MG63 (cell line): ENCODE measurements around the gene MARK3. TPM values are rescaled to one million over a fixed set of nuclear protein-coding genes. Genes with fewer than 3 reads are reported as not detected.

Experiments
- DNase-seq: peaks from one replicate; pipeline ENCODE4 v3.0.0-alpha.2; 2020
- H3K27me3 ChIP-seq: fragments of 250-450 bp; sonication (Bioruptor Pico); 2 replicates; pipeline ENCODE4 v1.5.1; 2020; ENCODE audit warnings: mild to moderate bottlenecking, moderate library complexity
- H3K36me3 ChIP-seq: fragments of 250-450 bp; sonication (Bioruptor Pico); 2 replicates; pipeline ENCODE4 v1.5.1; 2020; ENCODE audit warnings: mild to moderate bottlenecking, moderate library complexity
- H3K4me3 ChIP-seq: fragments of 250-450 bp; sonication (Bioruptor Pico); 2 replicates; pipeline ENCODE4 v1.5.1; 2020; ENCODE audit warnings: mild to moderate bottlenecking, moderate library complexity
- H3K9me3 ChIP-seq: fragments of 250-450 bp; sonication (Bioruptor Pico); 2 replicates; pipeline ENCODE4 v1.5.1; 2020; ENCODE audit warnings: mild to moderate bottlenecking, moderate library complexity
- total RNA-seq: library from RNA; depleted of rRNA; stranded (reverse); fragments of >200 nt; shearing (Covaris generic); gene quantifications from 2 replicates; pipeline ENCODE4 v1.2.3, GENCODE V29; 2014; ENCODE audit warnings: low replicate concordance

Gene MARK3
- total RNA-seq, 1 experiment from 2014 or later = 31.6 TPM

DNA sequence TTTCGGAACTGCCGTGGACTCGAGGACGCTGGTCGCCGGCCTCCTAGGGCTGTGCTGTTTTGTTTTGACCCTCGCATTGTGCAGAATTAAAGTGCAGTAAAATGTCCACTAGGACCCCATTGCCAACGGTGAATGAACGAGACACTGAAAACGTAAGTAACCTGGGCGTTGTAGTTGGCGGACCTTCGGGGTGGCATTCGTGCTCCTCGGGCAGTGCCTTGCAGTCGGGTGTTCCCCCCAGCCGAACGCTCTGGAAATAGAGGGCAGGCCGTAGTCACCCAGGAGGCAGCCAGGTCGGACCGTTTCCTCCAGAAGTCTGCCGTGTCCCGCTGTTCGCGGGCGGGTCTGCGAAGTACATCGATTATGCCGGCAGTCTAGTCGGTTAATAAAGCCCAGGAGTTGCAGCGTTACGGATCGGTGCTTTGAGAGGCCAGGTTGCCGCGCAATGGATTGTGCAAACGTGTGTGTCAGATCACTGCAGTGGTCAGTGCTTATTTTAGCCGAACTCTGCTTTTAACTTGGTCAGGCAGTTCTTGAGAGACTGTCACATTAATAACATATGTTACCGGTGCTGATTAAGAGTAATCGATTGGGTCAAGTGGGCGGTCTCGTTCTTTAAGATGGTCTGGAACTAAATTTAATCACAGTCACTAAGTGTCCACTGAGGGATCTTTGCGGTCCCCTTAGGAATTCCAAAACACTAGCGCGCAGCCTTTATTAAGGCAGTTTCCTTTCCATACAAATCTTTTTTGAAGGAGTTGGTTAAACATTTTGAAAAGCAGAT, 906 bp downstream of the MARK3 start:
- no peak for DNase-seq
- Histone ChIP-seq H3K4me3 (peak overlapping the region; percentile 85), H3K36me3 (no peaks in the 10 kb centered on the region; the same call in 1 of the 2 replicates), H3K27me3 (no peaks in the 10 kb centered on the region), H3K9me3 (no peaks in the 10 kb centered on the region)

DNA sequence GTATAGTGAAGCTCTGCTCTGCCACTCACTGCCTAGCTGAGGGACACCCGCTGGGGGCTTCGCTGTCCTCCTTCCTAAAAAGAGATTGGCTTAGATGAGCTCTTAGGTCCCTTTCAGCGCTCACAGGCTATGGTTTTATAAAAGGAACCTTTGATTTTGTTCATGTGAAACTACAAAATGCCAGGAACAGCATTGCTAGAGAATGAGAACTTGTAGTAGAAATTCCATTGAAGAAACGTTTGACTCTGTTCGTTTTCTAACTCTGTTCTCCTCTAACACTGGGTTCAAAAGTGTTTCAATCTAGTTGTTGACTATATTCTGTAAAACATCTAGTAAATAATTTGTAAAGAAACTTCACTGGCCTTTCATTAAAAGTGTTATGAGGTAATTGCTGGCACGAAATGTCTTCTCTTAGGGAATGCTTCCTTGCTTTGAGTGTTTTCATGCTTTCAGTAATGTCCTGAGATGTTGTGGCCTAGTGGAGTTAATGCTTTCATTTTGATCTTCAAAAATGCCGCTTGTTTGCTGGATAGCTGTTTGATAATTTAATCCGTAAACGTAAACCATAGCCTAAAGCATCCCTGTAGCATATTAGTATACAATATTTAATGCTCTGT, 1.6 kb downstream of the MARK3 start:
- DNase-seq = no peak
- Histone ChIP-seq H3K27me3 (no peaks in the 10 kb centered on the region), H3K9me3 (no peaks in the 10 kb centered on the region), H3K4me3 (peak overlapping the region; percentile 85), H3K36me3 (no peaks in the 10 kb centered on the region; the same call in 1 of the 2 replicates)

DNA sequence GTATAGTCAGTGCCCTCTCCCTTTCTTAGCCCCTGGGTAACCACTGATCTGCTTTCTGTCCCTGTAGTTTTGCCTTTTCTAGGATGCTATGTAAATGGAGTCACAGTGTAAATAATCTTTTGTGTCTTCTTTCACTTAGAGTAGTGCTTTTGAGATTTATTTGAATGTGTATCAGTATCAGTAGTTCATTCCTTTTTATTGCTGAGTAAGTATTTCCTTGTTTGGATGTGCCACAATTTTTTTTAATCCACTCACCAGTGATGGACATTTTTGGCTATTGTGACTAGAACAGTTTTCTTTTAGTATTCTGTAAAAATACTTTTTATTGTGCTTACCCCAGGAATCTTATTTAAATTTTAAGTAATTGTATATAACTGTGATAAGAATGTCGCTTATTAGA, 3.4 kb downstream of the MARK3 start:
- Histone ChIP-seq H3K36me3 (no peaks in the 10 kb centered on the region; the same call in 1 of the 2 replicates), H3K9me3 (no peaks in the 10 kb centered on the region), H3K27me3 (no peaks in the 10 kb centered on the region), H3K4me3 (no peak overlapping the region)
- no peak for DNase-seq

DNA sequence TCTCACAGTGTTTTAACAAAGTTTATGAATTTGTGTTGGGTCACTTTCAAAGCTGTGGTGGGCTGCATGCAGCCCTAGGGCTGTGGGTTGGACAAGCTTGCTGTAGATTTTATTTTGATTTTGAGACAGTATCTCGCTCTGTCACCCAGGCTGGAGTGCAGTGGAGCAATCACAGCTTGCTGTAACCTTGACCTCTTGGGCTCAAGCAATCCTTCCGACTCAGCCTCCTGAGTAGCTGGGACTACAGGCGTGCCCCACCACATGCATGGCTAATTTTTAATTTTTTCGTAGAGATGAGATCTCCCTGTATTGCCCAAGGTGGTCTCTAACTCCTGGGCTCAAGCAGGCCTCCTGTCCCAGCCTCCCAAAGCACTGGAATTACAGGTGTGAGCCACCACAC, 5.4 kb downstream of the MARK3 start:
- Histone ChIP-seq H3K9me3 (no peaks in the 10 kb centered on the region), H3K27me3 (no peaks in the 10 kb centered on the region), H3K36me3 (no peaks in the 10 kb centered on the region; the same call in 1 of the 2 replicates), H3K4me3 (no peak overlapping the region)
- no peak for DNase-seq

DNA sequence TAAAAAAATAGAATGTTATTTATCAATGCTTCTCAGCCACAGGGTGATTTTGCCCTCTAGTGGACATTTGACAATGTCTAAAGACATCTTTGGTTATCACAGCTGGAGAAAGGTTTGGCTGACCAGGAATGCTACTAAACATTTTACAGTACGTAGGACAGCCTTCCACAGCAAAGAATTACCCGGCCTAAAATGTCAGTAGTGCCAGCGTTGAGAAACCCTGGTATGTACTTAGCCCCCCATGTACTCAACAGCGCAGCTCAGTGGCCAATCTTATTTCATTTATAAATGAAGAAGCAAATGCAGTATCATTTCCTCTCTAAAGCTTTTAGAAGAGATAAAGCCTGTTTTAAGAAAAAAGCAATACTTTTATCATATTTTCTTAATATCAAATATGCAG, 5.8 kb downstream of the MARK3 start:
- H3K9me3 ChIP-seq = no peaks in the 10 kb centered on the region
- no peaks in the 10 kb centered on the region for H3K27me3 ChIP-seq
- no peak overlapping the region for H3K4me3 ChIP-seq
- DNase-seq = peak; percentile 34
- H3K36me3 ChIP-seq = no peaks in the 10 kb centered on the region; the same call in 1 of the 2 replicates

DNA sequence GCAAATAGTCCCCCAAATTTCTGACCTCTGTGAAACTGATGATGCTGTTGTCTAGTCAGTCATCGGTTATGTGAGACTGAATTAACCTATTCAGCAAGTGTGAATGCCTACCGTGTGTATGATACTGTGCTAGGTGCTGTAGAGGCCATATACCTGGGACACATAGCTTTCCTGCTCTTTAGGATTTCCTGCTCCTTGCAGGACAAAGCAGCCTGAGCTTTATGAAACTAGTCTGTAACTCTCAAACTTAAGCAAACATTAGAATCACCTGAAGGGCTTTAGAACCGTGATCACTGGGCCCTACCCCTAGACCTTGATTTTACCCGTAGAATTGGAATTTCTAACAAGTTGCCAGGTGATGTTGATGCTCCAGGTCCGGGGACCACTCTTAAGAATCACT, 6.9 kb downstream of the MARK3 start:
- no peaks in the 10 kb centered on the region for H3K27me3 ChIP-seq
- H3K9me3 ChIP-seq = no peaks in the 10 kb centered on the region
- no peak for DNase-seq
- no peaks in the 10 kb centered on the region; the same call in 1 of the 2 replicates for H3K36me3 ChIP-seq
- no peak overlapping the region for H3K4me3 ChIP-seq

DNA sequence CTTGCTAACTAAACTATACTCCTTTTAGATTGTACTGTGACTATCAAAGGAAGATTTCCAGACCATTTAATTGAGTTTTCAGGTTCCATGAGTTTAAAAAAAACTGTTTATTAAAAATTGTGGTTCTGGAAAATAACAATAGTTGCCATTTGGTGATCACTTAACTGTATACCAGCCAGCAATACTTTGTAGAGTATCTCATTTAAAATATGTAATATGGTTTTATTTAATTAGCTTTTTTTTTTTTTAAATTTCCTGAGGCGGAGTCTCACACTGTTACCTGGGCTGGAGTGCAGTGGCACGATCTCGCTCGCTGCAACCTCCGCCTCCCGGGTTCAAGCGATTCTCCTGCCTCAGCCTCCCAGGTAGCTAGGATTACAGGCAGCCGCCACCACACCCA, 7.4 kb downstream of the MARK3 start:
- Histone ChIP-seq H3K9me3 (no peaks in the 10 kb centered on the region), H3K36me3 (no peaks in the 10 kb centered on the region), H3K27me3 (no peaks in the 10 kb centered on the region), H3K4me3 (no peak overlapping the region)
- no peak for DNase-seq

DNA sequence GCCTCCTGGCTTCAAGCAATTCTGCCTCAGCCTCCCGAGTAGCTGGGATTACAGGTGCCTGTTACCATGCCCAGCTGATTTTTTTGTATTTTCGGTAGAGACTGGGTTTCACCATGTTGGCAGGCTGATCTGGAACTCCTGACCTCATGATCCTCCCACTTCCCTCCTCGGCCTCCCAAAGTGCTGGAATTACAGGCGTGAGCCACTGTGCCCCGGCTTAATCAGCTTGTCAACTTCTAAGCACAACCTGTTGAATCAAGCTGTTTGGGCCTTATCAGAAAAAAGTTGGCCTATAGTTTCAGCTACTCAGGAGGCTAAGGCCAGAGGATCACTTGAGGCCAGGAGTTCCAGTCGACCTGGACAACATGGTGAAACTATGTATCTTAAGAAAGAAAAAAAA, 7.9 kb downstream of the MARK3 start:
- Histone ChIP-seq H3K4me3 (no peak overlapping the region), H3K9me3 (no peaks in the 10 kb centered on the region), H3K36me3 (no peaks in the 10 kb centered on the region), H3K27me3 (no peaks in the 10 kb centered on the region)
- DNase-seq = no peak

DNA sequence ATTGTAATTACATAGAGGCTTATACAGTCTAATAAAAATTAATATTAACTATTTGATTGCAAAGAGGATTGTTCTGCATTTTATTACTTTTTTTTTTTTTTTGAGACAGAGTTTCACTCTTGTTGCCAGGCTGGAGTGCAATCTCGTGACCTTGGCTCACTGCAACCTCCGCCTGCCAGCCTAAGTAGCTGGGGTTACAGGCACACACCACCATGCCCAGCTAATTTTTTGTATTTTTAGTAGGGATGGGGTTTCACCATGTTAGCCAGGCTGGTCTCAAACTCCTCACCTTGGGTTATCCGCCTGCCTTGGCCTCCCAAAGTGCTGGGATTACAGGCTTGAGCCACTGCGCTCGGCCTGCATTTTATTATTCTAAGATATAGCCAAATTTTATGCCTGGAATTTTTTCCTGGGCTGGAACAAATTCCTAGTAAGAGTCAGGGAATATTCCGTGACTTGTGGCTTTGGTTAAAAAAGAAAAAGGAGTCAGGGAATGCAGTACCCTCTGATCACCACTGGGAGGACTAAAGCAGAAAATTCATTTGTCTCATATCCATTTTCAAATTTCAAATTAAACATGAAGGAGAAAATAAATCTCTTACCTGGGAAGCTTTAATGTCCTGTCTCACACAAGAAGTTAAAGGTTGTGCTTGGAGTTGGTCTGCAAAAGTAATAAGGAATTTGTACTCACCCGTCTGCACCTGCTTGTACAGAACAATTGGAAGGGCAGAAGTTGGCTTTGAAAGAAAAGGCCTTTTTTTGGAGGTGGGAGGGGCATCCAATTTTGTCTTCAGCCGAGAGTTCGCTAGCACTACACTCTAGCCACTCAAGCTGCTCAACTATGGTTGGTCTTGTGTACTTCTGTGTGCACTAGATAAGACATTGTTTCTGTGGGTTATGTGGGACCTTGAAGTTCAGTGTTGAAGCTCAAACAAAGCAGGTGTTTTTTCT, 8.7 kb downstream of the MARK3 start:
- DNase-seq = no peak
- no peak overlapping the region for H3K4me3 ChIP-seq
- no peaks in the 10 kb centered on the region for H3K9me3 ChIP-seq
- H3K27me3 ChIP-seq = no peaks in the 10 kb centered on the region
- H3K36me3 ChIP-seq = no peaks in the 10 kb centered on the region

DNA sequence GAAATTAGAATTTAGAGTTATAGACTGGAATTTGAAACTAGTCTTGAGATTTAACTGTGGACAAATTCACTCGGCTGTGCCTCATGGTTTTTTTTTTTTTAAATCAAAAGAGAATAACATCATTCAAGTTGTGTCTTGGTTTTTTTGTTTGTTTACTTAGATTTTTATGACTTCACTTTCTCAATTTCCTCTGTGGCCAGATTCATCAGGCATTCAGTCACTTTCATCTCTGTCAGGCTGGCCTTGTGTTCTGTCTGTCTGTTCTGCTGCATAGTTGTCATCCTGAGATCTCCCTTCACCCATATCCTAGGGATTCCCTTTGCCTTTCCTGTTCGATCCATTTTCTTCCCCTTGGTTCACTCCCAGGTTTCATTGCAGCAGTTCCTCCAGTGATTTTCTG, 10.0 kb downstream of the MARK3 start:
- no peak overlapping the region for H3K4me3 ChIP-seq
- no peaks in the 10 kb centered on the region for H3K36me3 ChIP-seq
- H3K27me3 ChIP-seq = no peaks in the 10 kb centered on the region
- DNase-seq = no peak
- no peaks in the 10 kb centered on the region for H3K9me3 ChIP-seq

DNA sequence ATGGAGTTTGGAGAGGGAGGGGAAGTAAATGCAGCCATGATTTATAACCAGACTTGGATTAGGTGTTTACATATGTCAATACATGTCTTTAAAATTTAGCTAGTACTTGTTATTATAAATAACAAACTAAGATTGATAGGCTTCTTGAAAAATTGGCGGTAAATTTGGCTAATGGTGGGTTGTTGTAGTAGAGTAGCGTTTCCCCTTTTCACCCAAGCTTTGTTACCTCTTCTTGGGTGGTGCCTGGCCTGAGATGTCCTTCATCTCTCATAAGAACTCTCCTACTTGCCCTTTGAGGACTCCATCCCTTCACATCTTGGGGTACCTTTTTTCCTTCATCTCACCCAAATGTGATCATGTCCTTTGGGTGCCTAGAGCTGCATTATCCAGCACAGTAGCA, 11.2 kb downstream of the MARK3 start:
- Histone ChIP-seq H3K27me3 (no peaks in the 10 kb centered on the region), H3K36me3 (no peaks in the 10 kb centered on the region), H3K4me3 (no peak overlapping the region), H3K9me3 (no peaks in the 10 kb centered on the region)
- DNase-seq = no peak

DNA sequence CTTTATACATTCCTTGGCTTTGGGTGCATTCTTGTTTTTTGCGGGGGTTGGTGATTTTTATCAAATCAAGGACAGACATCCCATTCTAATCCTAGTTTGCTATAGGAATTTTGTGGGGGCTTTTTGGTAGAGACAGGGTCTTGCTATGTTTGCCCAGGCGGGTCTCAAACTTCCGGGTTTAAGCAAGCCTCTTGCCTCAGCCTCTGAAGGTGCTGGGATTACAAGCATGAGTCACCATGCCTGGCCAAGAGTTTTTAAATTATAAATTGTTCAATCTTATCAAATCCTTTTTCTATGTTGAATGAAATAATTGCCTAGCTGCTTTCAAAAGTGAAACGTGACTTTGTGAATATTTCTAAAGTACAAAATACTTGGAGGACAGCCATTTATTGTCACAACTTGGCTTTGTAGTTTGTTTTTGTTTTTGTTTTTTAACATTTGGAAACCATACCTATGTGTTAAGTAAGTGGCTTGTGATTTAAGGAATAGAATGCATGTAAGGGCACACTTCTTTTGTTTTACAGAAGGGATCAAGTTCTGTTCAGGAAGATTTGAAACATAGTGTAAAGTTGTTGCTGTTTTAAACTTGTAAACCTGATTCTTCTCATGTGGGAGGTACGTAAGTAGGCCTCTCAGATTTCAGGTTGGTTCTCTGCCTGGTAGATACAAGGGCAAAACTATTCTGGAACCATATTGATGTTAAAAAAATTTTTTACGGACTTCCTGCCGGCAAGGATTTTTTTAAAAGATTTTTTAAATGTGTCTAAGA, 13.4 kb downstream of the MARK3 start:
- DNase-seq = no peak
- H3K27me3 ChIP-seq = no peaks in the 10 kb centered on the region

DNA sequence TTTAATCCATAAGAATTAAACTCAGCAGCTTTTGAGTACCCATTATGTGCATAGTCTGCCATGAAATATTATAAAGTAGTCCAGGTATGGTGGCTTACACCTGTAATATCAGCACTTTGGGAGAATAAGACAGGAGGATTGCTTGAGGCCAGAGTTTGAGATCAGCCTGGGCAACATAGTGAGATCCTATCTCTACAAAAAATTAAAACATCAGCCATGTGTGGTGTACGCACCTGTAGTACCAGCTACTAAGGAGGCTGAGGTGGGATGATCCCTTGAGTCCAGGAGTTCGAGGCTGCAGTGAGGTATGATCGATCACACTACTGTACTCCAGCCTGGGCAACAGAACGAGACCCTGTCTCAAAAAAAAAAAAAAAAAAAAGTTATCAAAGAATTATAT, 15.3 kb downstream of the MARK3 start:
- no peaks in the 10 kb centered on the region for H3K36me3 ChIP-seq
- H3K4me3 ChIP-seq = no peak overlapping the region
- H3K27me3 ChIP-seq = no peaks in the 10 kb centered on the region
- DNase-seq = no peak
- no peaks in the 10 kb centered on the region for H3K9me3 ChIP-seq

More for the DNA sequence above, 13.4 kb downstream of the MARK3 start:
- Histone ChIP-seq H3K9me3 (no peaks in the 10 kb centered on the region), H3K36me3 (no peaks in the 10 kb centered on the region), H3K4me3 (no peak overlapping the region)

DNA sequence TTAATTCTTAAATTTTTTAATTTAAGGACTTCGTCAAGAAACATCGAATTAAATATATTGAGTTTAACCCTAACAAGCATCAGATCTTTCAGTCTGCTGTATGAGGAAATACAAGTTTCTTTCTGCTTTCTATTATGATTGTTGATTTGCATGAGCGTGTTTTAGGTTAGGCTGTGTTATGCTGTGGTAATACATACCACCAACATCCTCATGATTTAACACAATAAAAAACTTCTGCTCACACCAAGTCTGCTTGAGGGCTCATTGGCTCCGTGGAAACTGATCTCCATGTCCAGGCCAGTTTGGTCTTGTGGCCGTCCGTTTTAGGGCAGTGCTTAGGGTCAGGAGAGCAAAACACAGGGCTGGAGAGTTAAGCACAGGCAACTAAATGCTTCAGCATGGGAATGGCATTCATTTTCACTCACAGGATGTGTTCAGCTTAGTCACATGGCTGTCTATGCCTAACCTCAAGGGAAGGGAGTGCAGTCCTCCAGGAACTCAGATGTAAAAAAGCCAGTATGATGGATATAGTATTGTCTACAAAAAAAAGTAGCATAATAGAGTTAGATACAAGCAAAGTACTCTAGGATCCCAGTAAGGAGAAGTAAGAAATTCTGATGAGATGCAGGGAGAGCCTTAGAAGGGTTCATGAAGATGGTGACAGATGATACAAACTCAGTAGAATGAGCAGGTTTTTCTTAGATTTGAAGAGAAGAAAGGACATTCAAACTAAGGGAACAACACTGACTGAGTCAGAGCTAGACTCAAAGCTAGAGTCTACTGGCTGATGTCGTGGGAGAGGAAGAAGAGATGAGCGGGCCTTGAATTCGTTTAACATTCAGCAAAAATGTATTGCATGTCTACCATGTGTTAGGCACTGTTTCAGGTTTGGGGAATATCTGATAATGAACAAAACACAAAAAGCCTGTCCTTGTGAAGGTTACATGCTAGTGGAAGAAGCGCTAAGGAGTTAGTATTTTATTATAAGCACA, 16.3 kb downstream of the MARK3 start:
- no peaks in the 10 kb centered on the region for H3K36me3 ChIP-seq
- no peaks in the 10 kb centered on the region for H3K9me3 ChIP-seq
- no peaks in the 10 kb centered on the region for H3K27me3 ChIP-seq
- peak; percentile 26 for DNase-seq
- H3K4me3 ChIP-seq = no peak overlapping the region

DNA sequence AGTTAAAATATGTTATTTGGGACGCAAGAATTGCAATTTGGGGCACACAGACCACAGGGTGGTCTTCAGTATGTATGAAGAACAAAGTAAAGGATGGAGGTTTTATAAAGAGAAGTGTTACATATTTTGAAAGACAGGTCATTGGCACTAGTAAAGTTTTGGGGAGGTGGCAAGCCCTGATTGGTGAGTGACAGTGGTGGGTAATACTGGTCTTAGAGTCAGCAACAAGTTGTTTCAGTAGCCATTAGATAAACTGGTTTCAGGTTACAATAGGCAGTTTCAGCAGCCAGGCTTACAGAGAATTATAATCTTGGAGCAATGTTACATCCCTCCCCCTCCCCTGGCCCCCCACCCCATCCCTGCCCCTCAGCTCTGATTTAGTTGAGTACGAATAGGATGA, 17.5 kb downstream of the MARK3 start:
- Histone ChIP-seq H3K27me3 (no peaks in the 10 kb centered on the region), H3K9me3 (no peaks in the 10 kb centered on the region), H3K36me3 (peaks cover 3% of the 10 kb centered on the region; the same call in 1 of the 2 replicates), H3K4me3 (no peak overlapping the region)
- DNase-seq = peak; percentile 54
